GM18951 (cell line): Measurements from ENCODE around the gene AKT1S1.

Source experiments
- POLR2A ChIP-seq: IDR thresholded peaks from 4 replicates; pipeline ENCODE4 v1.6.1; 2011; ENCODE audit warnings: mild to moderate bottlenecking; ENCODE audit not compliant: insufficient read length, insufficient read depth; ENCODE audit errors: extremely low read depth
- in situ Hi-C: fragments of 300-500 bp; cut with MboI; formaldehyde crosslinking; loops from one replicate; pipeline ENCODE4 v1.12.0; 2022; ENCODE audit warnings: low sequenced_read_pairs, mixed read lengths, inconsistent platforms; ENCODE audit not compliant: unreplicated experiment

AKT1S1 gene

DNA sequence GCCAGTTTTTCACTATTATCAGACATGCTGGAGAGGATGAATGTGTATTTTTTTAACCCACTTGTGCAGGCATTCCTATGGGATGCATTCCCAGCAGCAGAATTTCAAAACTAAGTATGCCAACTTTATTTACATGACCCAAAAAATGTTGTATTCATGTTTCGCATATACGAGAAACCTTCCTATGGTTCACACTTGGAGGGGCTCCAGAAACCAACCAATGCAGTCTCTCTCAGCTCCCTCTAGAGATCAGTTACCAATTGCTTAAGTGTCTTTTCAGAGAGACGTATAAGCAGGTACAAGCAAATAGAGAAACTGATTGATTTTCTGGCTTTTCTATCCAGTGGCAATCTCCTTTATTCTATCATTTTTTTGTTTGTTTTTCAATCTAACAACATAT, 31.7 kb downstream of the AKT1S1 start:
- in situ Hi-C loops: no loop called here
- no peak for TF ChIP-seq POLR2A

- TF ChIP-seq POLR2A: no peak
- in situ Hi-C loops: no loop called here
Observed at GRCh38 chr19:49844138-49845095, 32.7 kb downstream of the AKT1S1 start.

GRCh38 chr19:49843265-49843664, 33.9 kb downstream of the AKT1S1 start:
- in situ Hi-C loops: no loop called here

GRCh38 chr19:49840736-49841249, 36.4 kb downstream of the AKT1S1 start:
- no peak for TF ChIP-seq POLR2A
- in situ Hi-C loops: no loop called here

More at GRCh38 chr19:49843265-49843664, 33.9 kb downstream of the AKT1S1 start:
- TF ChIP-seq POLR2A: no peak

- TF ChIP-seq POLR2A: no peak
- in situ Hi-C loops: no loop called here
Observed at GRCh38 chr19:49840321-49840720, 36.8 kb downstream of the AKT1S1 start.

DNA sequence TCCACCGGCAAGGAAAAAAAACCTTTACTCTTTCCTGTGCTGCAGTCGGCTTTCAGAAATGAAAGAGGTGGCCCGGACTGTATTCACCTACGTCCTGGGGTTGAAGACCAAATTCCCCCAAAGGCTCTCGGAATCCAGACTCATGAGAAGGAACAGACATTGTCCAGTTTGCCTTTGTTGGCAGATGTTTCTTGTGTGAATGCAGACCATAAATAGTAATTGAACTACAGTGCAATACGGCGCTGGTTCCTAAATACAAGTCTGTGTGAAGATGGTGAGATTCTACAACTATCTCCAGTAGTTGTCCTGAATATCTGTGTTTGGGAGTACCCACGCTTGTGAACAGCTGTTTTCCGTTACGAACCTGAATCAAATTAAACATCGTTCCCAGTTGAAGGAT, 37.4 kb downstream of the AKT1S1 start:
- in situ Hi-C loops: no loop called here
- no peak for TF ChIP-seq POLR2A

DNA sequence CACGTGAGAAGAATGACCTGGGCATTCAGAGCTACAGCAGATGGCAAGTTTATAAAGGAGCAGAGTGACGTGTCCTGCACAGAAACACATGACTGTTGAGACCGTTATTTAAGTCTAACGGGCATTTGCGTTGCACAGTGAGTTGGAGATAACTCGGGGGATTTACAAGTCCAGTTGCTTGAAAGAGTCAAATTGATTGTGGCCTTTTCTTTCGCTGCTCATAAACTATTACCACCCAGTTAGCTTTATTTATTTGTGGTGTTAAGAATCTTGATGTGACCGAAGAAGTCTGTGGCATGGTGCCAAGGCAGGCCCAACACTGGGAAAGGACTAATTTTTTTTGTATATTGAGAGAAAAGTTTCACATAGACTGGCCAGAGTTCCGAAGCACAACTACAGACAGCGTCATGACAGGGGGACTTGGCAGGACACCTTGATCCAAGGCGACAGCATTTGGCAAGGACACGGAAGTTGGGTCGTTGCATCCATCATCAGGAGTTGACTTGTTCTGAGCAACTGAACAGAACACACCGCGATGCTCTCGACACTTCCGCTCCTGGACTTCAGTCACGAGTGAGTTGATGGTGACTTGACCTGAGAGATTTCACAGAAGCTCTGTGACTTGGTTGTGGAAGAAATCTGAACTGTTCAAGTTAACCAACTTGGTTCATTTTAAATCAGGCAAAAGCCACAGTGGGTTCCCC, 38.1 kb downstream of the AKT1S1 start:
- TF ChIP-seq POLR2A: no peak
- in situ Hi-C loops: no loop called here

- in situ Hi-C loops: no loop called here
- no peak for TF ChIP-seq POLR2A
Observed at GRCh38 chr19:49837425-49837824, 39.7 kb downstream of the AKT1S1 start.

DNA sequence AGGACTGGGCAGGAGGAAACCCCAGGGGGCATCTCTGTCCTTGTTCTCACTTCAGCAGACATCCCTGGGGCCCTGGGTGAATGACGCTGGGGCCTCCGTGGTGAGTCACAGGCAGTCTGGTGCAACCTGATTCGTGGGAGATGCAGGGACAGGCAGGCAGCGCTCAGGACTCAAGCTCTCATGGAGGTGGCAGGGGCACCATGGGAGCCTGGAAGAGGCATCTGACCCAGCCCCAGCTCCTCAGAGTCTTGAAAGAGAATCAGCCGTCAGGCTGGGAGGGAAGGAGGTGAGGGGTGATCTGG, 40.2 kb downstream of the AKT1S1 start:
- TF ChIP-seq POLR2A: no peak
- in situ Hi-C loops: no loop called here

- in situ Hi-C loops: no loop called here
- TF ChIP-seq POLR2A: no peak
Observed at GRCh38 chr19:49836176-49837008, 40.8 kb downstream of the AKT1S1 start.

DNA sequence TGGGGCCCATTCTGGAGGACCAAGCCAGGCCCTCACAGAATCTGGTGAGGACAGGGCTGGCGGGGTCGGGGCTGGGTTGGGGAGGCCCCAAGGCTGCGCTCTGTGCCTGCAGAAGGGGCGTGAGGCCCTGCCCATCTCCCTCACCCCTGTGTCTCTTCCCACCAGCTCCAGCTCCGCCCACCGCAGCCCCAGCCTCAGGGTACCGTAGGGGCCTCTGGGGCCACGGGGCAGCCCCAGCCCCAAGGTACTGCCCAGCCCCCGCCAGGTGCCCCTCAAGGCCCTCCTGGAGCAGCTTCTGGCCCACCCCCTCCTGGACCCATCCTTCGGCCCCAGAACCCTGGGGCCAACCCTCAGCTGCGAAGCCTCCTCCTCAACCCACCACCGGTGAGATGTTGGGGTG, 41.6 kb downstream of the AKT1S1 start:
- TF ChIP-seq POLR2A: no peak
- in situ Hi-C loops: no loop called here

DNA sequence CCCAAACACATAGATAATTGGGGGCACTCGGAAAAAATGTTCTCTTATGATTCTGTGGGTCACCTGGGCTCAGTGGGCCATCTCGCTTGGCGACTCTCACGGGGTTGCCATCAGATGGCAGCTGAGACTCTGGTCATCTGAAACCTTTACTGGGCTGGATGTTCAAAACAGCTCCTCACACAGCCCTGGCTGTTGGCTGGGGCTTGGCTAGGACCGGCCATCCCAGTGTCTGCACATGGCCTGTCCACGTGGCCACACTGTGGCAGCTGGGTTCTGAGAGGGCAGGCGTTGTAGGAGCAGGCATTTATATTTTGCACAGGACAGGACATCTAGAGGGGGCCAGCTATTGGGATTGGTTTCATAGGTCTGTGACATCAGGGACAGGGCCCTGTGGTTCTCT, 43.6 kb downstream of the AKT1S1 start:
- no peak for TF ChIP-seq POLR2A
- in situ Hi-C loops: no loop called here

DNA sequence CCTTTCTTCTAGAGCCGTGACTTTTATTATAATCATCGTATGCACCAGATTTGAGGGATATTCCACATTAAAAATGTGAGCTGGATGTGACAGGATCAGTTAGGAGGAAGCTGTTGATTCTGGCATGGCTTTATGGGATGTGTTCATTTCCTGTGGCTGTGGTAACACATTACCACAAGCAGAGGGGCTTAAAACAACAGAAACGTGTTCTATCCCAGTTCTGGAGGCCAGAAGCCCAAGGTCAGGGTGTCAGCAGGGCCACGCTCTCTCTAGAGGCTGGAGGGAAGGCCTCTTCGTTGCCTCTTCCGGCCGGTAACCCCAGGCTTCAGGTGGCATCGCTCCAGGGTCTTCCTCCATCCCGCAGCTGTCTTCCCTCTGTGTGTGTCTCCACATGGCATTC, 44.6 kb downstream of the AKT1S1 start:
- no peak for TF ChIP-seq POLR2A
- in situ Hi-C loops: no loop called here
